ENCODE measurements around the gene STIP1. TPM values are rescaled to one million over a fixed set of nuclear protein-coding genes. Genes with fewer than 3 reads are reported as not detected.

The STIP1 gene
- total and polyA plus RNA-seq, 9 of the 15 experiments (the other 6 are each of a cell fraction or from before 2014, with no cell fraction given): 58.1 to 465 (median 346) TPM

DNA sequence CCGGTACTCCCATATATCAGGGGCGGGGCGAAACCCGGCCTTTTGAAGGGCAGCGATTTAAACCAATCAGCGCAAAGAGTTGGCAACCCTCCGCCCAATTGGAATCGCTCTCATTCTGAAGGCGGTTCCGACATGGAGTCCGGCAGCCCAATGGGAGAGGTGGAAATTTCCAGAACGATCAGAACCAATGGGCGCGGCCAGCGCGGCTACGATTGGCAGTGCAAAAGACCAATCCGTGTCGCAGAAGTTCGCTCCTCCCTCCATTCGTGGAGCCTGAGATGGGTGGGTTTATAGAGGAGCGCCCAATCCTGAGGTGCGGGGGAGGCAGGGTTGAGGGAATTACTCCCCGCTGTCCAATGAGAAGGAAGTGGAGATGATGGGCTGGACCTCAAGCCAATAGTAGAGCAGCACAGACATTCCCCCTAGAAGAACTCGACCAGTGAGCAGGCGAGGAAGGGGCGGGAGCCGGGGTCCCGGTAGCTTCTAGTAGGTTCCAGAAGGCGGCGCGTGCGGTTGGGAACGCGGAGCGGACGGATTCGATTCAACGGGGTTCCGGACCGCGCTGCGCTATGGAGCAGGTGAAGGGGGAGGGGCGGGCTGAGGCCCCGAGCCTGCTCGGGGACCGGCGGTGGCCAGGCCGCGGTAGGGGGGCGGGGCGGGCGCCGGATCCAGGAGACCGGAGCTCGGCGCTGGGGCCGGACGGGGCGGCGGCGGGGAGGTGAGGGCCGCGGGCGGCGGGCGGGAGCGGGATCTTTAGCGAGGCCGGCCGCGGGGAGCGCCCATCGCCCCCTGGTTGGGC lies at the start of gene STIP1 (continued):
- TF ChIP-seq, protein P1, sequence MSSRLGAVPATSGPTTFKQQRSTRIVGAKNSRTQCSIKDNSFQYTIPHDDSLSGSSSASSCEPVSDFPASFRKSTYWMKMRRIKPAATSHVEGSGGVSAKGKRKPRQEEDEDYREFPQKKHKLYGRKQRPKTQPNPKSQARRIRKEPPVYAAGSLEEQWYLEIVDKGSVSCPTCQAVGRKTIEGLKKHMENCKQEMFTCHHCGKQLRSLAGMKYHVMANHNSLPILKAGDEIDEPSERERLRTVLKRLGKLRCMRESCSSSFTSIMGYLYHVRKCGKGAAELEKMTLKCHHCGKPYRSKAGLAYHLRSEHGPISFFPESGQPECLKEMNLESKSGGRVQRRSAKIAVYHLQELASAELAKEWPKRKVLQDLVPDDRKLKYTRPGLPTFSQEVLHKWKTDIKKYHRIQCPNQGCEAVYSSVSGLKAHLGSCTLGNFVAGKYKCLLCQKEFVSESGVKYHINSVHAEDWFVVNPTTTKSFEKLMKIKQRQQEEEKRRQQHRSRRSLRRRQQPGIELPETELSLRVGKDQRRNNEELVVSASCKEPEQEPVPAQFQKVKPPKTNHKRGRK (tag; IDR thresholded peaks at IDR 0.05): no peak
- TF ChIP-seq, protein P2, sequence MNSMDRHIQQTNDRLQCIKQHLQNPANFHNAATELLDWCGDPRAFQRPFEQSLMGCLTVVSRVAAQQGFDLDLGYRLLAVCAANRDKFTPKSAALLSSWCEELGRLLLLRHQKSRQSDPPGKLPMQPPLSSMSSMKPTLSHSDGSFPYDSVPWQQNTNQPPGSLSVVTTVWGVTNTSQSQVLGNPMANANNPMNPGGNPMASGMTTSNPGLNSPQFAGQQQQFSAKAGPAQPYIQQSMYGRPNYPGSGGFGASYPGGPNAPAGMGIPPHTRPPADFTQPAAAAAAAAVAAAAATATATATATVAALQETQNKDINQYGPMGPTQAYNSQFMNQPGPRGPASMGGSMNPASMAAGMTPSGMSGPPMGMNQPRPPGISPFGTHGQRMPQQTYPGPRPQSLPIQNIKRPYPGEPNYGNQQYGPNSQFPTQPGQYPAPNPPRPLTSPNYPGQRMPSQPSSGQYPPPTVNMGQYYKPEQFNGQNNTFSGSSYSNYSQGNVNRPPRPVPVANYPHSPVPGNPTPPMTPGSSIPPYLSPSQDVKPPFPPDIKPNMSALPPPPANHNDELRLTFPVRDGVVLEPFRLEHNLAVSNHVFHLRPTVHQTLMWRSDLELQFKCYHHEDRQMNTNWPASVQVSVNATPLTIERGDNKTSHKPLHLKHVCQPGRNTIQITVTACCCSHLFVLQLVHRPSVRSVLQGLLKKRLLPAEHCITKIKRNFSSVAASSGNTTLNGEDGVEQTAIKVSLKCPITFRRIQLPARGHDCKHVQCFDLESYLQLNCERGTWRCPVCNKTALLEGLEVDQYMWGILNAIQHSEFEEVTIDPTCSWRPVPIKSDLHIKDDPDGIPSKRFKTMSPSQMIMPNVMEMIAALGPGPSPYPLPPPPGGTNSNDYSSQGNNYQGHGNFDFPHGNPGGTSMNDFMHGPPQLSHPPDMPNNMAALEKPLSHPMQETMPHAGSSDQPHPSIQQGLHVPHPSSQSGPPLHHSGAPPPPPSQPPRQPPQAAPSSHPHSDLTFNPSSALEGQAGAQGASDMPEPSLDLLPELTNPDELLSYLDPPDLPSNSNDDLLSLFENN (IDR thresholded peaks at IDR 0.05; ENCODE audit: low read depth in 2 of 2, low read length in 2 of 2): no peak
- TF ChIP-seq, protein P3, sequence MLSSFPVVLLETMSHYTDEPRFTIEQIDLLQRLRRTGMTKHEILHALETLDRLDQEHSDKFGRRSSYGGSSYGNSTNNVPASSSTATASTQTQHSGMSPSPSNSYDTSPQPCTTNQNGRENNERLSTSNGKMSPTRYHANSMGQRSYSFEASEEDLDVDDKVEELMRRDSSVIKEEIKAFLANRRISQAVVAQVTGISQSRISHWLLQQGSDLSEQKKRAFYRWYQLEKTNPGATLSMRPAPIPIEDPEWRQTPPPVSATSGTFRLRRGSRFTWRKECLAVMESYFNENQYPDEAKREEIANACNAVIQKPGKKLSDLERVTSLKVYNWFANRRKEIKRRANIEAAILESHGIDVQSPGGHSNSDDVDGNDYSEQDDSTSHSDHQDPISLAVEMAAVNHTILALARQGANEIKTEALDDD (IDR thresholded peaks at IDR 0.05): no peak
- TF ChIP-seq HEY1 (CRISPR knock-in tag; IDR thresholded peaks at IDR 0.05; ENCODE audit: borderline replicate concordance) (no peak), ZBTB17 (CRISPR knock-in tag; IDR thresholded peaks at IDR 0.05) (0 out of 2 replicates have a peak, but pooled peaks have one; percentile 40), ZNF695 (CRISPR knock-in tag; IDR thresholded peaks at IDR 0.05) (no peak), RFX5 (IDR thresholded peaks at IDR 0.05; ENCODE audit: low read depth, low read length) (no peak), L3MBTL2 (IDR thresholded peaks at IDR 0.05) (no peak; the same call in 1 of the 2 replicates), NR2C1 (IDR thresholded peaks at IDR 0.05) (no peak), NR2C1 (tag; IDR thresholded peaks at IDR 0.05) (no peak), ELF1 (tag; IDR thresholded peaks at IDR 0.05) (no peak), FUS (optimal IDR thresholded peaks at IDR 0.05; ENCODE audit: low read depth, low read length) (no peak), FOXM1 (IDR thresholded peaks at IDR 0.05; ENCODE audit: low read depth) (peak; percentile 29; the same call in 1 of the 2 replicates), FOXM1 (CRISPR knock-in tag; IDR thresholded peaks at IDR 0.05; ENCODE audit: low read depth) (no peak)
- TF ChIP-seq, protein P4, sequence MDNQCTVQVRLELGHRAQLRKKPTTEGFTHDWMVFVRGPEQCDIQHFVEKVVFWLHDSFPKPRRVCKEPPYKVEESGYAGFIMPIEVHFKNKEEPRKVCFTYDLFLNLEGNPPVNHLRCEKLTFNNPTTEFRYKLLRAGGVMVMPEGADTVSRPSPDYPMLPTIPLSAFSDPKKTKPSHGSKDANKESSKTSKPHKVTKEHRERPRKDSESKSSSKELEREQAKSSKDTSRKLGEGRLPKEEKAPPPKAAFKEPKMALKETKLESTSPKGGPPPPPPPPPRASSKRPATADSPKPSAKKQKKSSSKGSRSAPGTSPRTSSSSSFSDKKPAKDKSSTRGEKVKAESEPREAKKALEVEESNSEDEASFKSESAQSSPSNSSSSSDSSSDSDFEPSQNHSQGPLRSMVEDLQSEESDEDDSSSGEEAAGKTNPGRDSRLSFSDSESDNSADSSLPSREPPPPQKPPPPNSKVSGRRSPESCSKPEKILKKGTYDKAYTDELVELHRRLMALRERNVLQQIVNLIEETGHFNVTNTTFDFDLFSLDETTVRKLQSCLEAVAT (IDR thresholded peaks at IDR 0.05): peak; percentile 38 to 100; a peak in 3 of 4 replicates
- TF ChIP-seq, protein P5, sequence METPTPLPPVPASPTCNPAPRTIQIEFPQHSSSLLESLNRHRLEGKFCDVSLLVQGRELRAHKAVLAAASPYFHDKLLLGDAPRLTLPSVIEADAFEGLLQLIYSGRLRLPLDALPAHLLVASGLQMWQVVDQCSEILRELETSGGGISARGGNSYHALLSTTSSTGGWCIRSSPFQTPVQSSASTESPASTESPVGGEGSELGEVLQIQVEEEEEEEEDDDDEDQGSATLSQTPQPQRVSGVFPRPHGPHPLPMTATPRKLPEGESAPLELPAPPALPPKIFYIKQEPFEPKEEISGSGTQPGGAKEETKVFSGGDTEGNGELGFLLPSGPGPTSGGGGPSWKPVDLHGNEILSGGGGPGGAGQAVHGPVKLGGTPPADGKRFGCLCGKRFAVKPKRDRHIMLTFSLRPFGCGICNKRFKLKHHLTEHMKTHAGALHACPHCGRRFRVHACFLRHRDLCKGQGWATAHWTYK (CRISPR knock-in tag; IDR thresholded peaks at IDR 0.05): no peak
- TF ChIP-seq, protein P6, sequence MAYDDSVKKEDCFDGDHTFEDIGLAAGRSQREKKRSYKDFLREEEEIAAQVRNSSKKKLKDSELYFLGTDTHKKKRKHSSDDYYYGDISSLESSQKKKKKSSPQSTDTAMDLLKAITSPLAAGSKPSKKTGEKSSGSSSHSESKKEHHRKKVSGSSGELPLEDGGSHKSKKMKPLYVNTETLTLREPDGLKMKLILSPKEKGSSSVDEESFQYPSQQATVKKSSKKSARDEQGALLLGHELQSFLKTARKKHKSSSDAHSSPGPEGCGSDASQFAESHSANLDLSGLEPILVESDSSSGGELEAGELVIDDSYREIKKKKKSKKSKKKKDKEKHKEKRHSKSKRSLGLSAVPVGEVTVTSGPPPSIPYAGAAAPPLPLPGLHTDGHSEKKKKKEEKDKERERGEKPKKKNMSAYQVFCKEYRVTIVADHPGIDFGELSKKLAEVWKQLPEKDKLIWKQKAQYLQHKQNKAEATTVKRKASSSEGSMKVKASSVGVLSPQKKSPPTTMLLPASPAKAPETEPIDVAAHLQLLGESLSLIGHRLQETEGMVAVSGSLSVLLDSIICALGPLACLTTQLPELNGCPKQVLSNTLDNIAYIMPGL (CRISPR knock-in tag; IDR thresholded peaks at IDR 0.05): no peak
